HCT116 (cell line): ENCODE measurements around the gene STK16.

ENCODE experiments used
- CTCF ChIP-seq, 3 experiments: fragments of 200-600 bp in 1 of 3; sonication (generic) in 1 of 3; IDR thresholded peaks in 2 of 3; conservative IDR thresholded peaks in 1 of 3; 2 replicates each; pipeline ENCODE4 v1.5.1; 2012 to 2017; ENCODE audit warnings: low read depth in 2 of 3, low read length in 2 of 3, antibody characterized with exemption in 1 of 3, borderline replicate concordance in 1 of 3, control low read depth in 1 of 3, mild to moderate bottlenecking in 1 of 3, mixed read lengths in 1 of 3, mixed run types in 1 of 3, moderate library complexity in 1 of 3; ENCODE audit not compliant: insufficient read depth in 1 of 3
- EZH2 ChIP-seq: fragments of 200-600 bp; sonication (generic); IDR thresholded peaks from 2 replicates; pipeline ENCODE4 v1.6.1; 2017; ENCODE audit warnings: antibody characterized with exemption, mixed run types
- POLR2A ChIP-seq: IDR thresholded peaks from 2 replicates; pipeline ENCODE4 v1.7.0; 2011; ENCODE audit warnings: borderline replicate concordance; ENCODE audit not compliant: insufficient read depth, insufficient read length; ENCODE audit errors: extremely low read depth
- POLR2AphosphoS5 ChIP-seq: IDR thresholded peaks from 2 replicates; pipeline ENCODE4 v1.6.1; 2011; ENCODE audit warnings: mild to moderate bottlenecking, low read depth, low read length, moderate library complexity
- YY1 ChIP-seq: IDR thresholded peaks from 2 replicates; pipeline ENCODE4 v1.6.1; 2011; ENCODE audit warnings: low read length, low read depth, moderate library complexity, mild to moderate bottlenecking; ENCODE audit not compliant: insufficient replicate concordance; ENCODE audit errors: extremely low read depth

- TF ChIP-seq POLR2A (no peak), EZH2 (no peak), YY1 (no peak), CTCF (IDR thresholded peaks at IDR 0.05 in 2 of 3, conservative IDR thresholded peaks at IDR 0.05 in 1 of 3; ENCODE audit: borderline replicate concordance in 1 of 3, insufficient read depth in 1 of 3, low read depth in 2 of 3, low read length in 2 of 3) (no peak), POLR2AphosphoS5 (no peak)
These were observed 34.4 kb upstream of the STK16 start for GRCh38 chr2:219210886-219211362.
